ENCODE data around the gene ELOB.

The ELOB gene

GRCh38 chr16:2777231-2777902 lies at the start of gene ELOB:
ELOB (minus strand) TSS chr16:2777280; CDS start chr16:2777239, 41 bp downstream.
- DNase-seq (ENCODE audit: low read depth), result peak; percentile 80

DNA sequence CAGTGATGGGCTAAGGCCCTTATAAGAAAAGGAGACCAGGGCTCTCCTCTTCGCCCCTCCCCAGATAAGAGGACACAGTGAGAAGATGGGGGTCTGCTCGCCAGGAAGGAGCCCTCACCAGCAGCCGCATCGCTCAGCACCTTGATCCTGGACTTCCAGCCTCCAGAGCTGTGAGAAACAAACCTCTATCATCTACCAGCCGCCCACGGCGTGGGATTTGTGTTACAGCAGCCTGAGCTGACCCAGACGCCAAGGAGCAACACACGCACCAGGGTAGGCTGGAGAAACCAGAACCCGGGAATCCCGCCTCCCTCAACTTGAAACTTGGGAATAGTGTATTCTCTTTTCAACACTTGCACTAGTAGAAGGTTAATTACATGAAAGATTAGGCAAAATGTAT lies 48.8 kb upstream of the ELOB start:
- no peak for DNase-seq (ENCODE audit: low read depth)

- DNase-seq (ENCODE audit: low read depth), result no peak
These were observed 48.1 kb upstream of the ELOB start for GRCh38 chr16:2825049-2825742.

- no peak for DNase-seq (ENCODE audit: low read depth)
These were observed 47.5 kb upstream of the ELOB start for GRCh38 chr16:2824626-2825025.

DNA sequence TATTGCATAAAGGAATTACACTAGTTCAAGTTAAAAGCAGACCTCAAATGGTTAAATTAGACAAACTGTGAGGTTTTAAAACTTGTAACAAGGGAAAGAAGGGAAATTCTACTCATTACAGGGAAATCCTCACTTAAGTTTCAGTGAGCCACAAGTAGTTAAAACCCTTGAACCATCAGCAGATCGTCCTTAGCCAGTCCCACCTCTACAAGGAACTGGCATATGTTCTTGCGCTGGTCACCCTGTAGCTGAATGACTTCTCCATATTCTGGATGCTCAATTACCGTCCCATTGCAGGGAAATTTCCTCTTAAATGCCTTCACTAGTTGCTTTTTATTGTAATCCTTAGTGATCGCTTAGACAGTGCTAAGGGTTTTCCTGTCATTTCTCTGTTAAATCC lies 45.4 kb upstream of the ELOB start:
- DNase-seq (ENCODE audit: low read depth), result no peak

DNA sequence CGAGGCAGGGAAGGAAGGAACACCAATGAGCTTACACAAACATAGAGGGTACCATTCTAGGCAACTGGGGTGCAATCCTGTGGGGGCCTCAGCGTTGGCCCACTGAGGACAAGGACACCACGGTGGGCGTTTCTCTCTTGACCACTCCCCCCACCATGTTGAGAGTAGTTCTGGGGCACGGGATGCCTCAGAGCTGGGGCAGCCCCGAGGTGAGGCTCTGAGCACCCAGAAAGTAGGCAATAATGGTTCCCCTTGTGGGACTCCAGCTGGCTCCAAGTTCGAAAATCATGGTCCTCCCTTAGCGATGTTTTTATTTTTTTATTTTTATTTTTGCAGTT lies 45.0 kb upstream of the ELOB start:
- no peak for DNase-seq (ENCODE audit: low read depth)

DNA sequence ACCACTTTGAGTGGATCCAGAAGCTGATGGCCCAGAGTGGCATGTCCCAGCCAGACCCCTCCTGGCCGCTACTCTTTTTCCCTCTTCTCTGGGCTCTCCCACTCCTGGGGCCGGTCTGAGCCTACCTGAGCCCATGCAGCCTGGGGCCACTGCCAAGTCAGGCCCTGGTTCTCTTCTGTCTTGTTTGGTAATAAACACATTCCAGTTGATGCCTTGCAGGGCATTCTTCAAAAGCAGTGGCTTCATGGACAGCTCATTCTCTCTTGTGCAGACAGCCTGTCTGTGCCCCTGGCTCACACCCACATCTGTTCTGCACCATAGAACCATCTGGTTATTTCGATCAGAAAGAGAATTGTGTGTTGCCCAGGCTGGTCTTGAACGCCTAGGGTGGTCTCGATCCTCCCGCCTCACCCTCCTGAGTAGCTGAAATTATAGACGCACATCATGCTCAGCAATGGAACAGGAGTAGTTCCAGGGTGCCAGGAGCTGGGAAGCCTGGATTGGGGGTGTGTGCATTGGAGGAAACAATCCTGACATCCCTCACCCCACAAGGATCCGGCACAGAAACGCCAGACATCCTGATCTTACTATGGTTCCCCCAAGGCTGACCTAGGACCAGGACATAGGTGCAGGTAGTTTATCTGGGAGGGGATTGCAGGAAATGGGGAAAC lies 44.5 kb upstream of the ELOB start:
- no peak for DNase-seq (ENCODE audit: low read depth)

- DNase-seq (ENCODE audit: low read depth), result no peak
These were observed 43.9 kb upstream of the ELOB start for GRCh38 chr16:2820836-2821486.

DNA sequence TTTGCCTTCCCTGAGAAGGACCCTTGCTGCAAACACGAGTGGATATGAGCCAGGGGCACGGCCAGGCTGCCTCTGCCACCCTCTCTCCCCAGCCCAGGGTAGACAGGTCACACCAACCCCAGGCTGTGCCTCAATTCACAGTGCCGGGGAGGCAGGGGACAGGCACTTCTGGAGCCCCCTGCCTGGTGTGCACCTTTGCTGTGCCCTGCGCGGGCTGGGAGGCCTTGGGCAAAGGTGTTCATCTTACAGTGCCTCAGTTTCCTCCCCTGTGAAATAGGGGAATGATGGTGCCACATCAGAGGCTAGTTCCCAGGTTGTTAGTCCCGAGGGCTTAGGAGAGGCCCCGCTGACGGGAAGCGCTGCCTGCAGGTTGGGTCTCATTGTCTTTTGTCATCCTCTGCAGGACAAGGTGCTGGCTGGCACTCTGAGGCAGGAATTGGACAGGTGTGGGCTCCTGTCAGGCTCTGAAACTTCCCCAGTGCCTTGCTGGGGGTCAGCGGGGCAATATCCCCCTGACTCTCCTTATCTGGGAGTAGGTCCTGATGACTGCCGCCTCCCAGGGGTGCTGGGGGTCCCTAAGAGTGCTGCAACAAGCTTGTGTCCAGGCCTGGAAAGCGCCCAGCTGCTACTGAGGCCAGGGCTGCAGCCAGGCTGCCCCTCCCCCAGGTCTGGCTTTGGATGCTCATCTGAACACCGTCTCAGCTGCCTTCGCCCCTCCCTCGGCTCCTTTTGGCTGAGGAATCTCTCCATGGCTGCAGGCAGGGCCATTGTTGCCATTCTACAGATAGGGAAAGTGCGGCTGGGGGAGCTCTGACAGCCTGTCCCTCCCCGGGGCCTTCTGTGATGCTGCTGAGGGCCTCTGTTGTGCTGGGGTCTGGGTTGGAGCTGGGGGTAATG lies 43.1 kb upstream of the ELOB start:
- no peak for DNase-seq (ENCODE audit: low read depth)

GRCh38 chr16:2819179-2819938 lies 42.3 kb upstream of the ELOB start:
- no peak for DNase-seq (ENCODE audit: low read depth)

- no peak for DNase-seq (ENCODE audit: low read depth)
These were observed 41.3 kb upstream of the ELOB start for GRCh38 chr16:2818272-2818876.

DNA sequence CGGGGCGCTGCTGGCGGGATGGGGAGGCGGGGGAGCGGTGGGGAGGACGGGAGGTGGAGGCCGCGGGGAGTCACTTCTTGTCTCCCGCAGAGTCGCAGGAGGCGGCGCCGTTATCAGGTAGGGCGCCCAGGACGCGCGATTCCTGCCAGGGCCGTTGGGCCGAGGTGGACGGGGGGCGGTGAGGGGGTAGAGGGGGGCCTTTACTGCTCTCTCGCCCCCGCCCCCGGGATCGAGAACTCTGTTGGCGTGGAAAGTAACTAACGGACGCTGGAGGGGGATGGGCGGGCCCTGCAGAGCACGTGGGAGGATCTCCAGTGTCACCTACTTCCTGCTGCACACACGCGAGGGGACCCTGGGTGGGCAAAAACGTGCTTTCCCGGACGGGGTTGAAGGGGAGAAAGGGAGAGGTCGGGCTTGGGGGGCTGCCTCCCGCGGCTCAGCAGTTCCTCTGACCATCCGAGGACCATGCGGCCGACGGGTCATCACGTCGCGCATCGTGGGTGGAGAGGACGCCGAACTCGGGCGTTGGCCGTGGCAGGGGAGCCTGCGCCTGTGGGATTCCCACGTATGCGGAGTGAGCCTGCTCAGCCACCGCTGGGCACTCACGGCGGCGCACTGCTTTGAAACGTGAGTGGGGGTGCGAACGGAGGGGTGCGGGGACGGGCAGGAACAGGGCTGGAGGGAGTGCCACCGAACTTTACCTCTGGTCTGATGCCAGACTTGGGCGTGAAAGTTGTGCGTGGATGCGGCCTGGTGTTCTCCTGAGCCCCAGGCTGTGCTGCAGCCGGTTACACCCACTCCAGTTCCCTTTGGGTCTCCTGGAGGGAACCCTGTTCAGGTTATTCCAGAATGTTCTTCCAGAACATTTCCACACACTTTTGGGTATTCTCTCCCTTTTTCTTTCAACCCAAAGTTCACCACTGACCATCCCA lies 40.5 kb upstream of the ELOB start:
- DNase-seq (ENCODE audit: low read depth), result no peak

DNA sequence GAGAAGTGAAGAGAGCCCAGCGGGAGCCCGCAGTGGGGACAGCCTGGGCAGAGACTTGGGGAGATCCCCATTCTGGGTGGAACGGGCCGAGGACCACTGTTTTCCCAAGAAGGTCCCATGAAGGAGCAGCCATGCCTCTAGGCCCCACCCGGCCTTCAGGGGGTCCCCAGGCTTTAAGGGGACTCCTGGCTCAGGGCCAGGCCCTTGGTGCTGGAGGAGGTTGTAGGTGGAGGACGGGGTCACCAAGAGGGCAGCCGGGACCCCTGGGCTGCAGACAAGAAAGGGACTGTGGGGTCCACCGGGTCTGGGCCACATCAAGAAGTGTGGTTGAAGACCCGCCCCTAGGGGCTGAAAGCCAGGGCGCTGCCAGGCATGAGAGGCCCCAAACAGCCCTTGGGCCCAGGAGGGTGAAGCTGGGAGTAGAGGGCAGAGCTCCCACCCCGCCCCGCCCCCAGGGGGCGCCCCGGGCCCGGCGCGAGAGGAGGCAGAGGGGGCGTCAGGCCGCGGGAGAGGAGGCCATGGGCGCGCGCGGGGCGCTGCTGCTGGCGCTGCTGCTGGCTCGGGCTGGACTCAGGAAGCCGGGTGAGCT lies 39.8 kb upstream of the ELOB start, which contains the start of gene PRSS21:
TSS of gene PRSS21 (plus strand) at position 487 of the 589 bp plus-strand sequence. CDS start at position 519, 32 bp downstream.
- DNase-seq (ENCODE audit: low read depth), result no peak

GRCh38 chr16:2815299-2815771 lies 38.3 kb upstream of the ELOB start:
- no peak for DNase-seq (ENCODE audit: low read depth)

DNA sequence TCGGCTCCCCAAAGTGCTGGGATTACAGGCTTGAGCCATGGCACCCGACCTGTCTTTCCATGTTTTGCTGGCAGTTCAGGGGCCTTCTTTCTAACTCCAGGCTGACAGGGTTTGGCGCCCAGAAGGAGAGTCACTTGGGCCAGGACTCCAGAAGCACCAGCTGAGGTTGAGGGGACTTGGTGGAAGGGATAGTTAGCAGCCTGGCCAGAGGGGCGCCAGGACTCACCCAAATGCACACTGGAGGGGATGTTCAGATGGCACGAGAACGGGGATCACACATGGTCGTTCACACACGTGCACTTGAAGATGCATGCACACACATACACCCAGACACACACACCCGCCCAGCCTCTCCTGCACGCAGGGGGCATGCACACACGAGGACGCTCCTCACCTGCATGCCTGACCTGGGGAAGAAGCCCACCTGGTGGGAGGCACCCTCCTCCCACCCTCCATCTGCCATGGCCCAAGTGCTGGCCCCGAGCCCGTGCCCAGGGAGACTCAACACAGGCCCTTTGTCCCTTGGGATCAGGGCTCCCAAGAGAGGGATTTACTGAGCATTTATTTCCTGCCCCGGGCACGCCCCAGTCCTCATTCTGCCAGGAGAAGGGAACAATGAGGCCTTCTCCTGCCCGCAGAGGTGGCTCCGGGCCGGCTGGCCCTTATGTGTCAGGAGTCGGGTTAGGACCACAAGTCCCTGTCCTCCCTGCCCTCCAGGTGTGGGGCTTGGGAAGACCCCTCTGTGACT lies 37.6 kb upstream of the ELOB start:
- DNase-seq (ENCODE audit: low read depth), result no peak

GRCh38 chr16:2813771-2814221 lies 36.7 kb upstream of the ELOB start:
- DNase-seq (ENCODE audit: low read depth), result no peak

DNA sequence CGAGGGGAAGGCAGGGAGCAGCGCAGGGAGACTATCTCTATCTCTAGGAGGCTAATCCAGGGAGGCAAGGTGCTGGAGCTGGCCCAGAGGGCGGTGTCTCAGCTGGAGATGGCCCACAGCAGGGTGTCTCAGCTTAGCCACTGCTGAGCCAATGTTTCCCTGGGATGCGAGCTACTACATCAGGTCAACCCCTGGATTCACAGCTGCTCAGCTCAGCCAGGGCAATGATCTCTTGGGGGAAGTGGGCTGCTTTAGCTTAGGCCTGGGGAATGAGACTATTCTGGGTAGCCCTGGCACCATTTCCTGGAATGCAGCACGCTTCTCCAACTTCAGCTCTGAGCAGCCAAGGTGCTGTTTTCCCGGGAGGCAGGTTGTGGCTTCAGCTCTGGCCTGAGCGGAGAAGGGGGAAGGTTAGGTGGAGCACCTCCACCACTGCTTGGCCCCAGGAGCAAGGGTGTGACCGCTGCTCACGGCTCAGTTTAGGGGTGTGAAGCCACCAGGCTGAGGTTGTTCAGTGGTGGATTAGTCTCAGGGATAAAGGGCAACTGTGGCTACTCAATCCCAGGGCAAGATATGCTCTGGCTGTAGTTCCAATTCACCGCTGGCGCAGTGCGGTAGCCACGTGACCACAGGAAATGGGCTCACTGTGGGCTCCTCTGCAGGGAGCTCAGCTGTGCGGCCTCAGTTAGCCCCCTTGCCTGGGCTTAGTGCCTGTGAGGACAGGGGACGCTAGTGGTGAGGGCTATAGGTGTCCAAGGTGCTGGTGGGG lies 34.8 kb upstream of the ELOB start:
- no peak for DNase-seq (ENCODE audit: low read depth)

Measured in stimulated activated CD8-positive, alpha-beta memory T cell treated with anti-CD3 and anti-CD28 coated beads, Interleukin-15, amount 100 ng/mL, for 24 hours (primary cell).